ENCODE results near the gene XPNPEP1.
"Not testable (repeated sequence)": the region's sequence is repeated elsewhere in the genome, so short reads cannot be mapped to it uniquely, and the experiment has no call there.

XPNPEP1 gene

GRCh38 chr10:109922358-109922975 is 844 bp downstream of the XPNPEP1 start:
- DNase-seq = no peak

- no peak for DNase-seq
Measured at GRCh38 chr10:109920016-109920415, 3.3 kb downstream of the XPNPEP1 start.

- no peak for DNase-seq
Measured at GRCh38 chr10:109919220-109919619, 4.1 kb downstream of the XPNPEP1 start.

- not testable (repeated sequence) for DNase-seq
Measured at GRCh38 chr10:109918707-109919106, 4.6 kb downstream of the XPNPEP1 start.

- DNase-seq = no peak
Measured at GRCh38 chr10:109915566-109915965, 7.7 kb downstream of the XPNPEP1 start.

GRCh38 chr10:109914966-109915365 is 8.3 kb downstream of the XPNPEP1 start:
- DNase-seq = peak; percentile 88 to 90

- no peak for DNase-seq
Measured at GRCh38 chr10:109913306-109913892, 9.9 kb downstream of the XPNPEP1 start.

GRCh38 chr10:109912335-109913281 is 10.7 kb downstream of the XPNPEP1 start:
- no peak for DNase-seq

GRCh38 chr10:109911903-109912302 is 11.4 kb downstream of the XPNPEP1 start:
- no peak for DNase-seq

- no peak for DNase-seq
Measured at GRCh38 chr10:109906316-109906715, 17.0 kb downstream of the XPNPEP1 start.

GRCh38 chr10:109904397-109904796 is 18.9 kb downstream of the XPNPEP1 start:
- DNase-seq = no peak

GRCh38 chr10:109902992-109903947 is 20.0 kb downstream of the XPNPEP1 start:
- DNase-seq = peak; percentile 8 to 11

GRCh38 chr10:109899356-109900331 is 23.7 kb downstream of the XPNPEP1 start:
- DNase-seq = no peak

GRCh38 chr10:109898666-109899355 is 24.5 kb downstream of the XPNPEP1 start:
- DNase-seq = no peak

GRCh38 chr10:109898007-109898406 is 25.3 kb downstream of the XPNPEP1 start:
- no peak for DNase-seq

- DNase-seq = no peak
Measured at GRCh38 chr10:109895848-109896247, 27.5 kb downstream of the XPNPEP1 start.

- no peak for DNase-seq
Measured at GRCh38 chr10:109895095-109895818, 28.1 kb downstream of the XPNPEP1 start.

- DNase-seq = no peak
Measured at GRCh38 chr10:109894516-109894915, 28.8 kb downstream of the XPNPEP1 start.

- no peak for DNase-seq
Measured at GRCh38 chr10:109893386-109893785, 29.9 kb downstream of the XPNPEP1 start.

- DNase-seq = no peak
Measured at GRCh38 chr10:109892931-109893330, 30.4 kb downstream of the XPNPEP1 start.
